Measurements from ENCODE around the gene GAS2.

The GAS2 gene

GRCh38 chr11:22711071-22711770 lies 44.8 kb downstream of the GAS2 start:
- TF ChIP-seq CTCF (conservative IDR thresholded peaks at IDR 0.05), result no peak
- H3K27ac ChIP-seq, result no peak overlapping the region

- TF ChIP-seq CTCF (conservative IDR thresholded peaks at IDR 0.05), result no peak
- no peak overlapping the region for H3K27ac ChIP-seq
These were observed 45.5 kb downstream of the GAS2 start for GRCh38 chr11:22711880-22712279.

GRCh38 chr11:22713336-22713735 lies 46.9 kb downstream of the GAS2 start:
- no peak for TF ChIP-seq CTCF (conservative IDR thresholded peaks at IDR 0.05)
- no peak overlapping the region for H3K27ac ChIP-seq

GRCh38 chr11:22715971-22716370 lies 49.6 kb downstream of the GAS2 start:
- TF ChIP-seq CTCF (conservative IDR thresholded peaks at IDR 0.05), result no peak
- H3K27ac ChIP-seq, result no peak overlapping the region

GRCh38 chr11:22720457-22720856 lies 54.0 kb downstream of the GAS2 start:
- no peak overlapping the region for H3K27ac ChIP-seq
- no peak for TF ChIP-seq CTCF (conservative IDR thresholded peaks at IDR 0.05)

GRCh38 chr11:22723274-22723673 lies 56.9 kb downstream of the GAS2 start:
- TF ChIP-seq CTCF (conservative IDR thresholded peaks at IDR 0.05), result no peak
- H3K27ac ChIP-seq, result no peak overlapping the region

- TF ChIP-seq CTCF (conservative IDR thresholded peaks at IDR 0.05), result no peak
These were observed 58.7 kb downstream of the GAS2 start for GRCh38 chr11:22725079-22725478.

More at GRCh38 chr11:22725079-22725478, 58.7 kb downstream of the GAS2 start:
- H3K27ac ChIP-seq, result no peak overlapping the region

All from VCaP (cell line).